Stimulated activated CD8-positive, alpha-beta memory T cell treated with anti-CD3 and anti-CD28 coated beads, Interleukin-15, amount 100 ng/mL, for 24 hours (primary cell): Measurements from ENCODE around the gene SMYD3.

Experiments
- DNase-seq: peaks from one replicate; pipeline ENCODE4 v3.0.0-alpha.2; 2020; ENCODE audit warnings: low read depth

The SMYD3 gene

GRCh38 chr1:246306415-246307037 is 200.6 kb downstream of the SMYD3 start:
- DNase-seq: no peak

GRCh38 chr1:246304484-246305259 is 202.4 kb downstream of the SMYD3 start:
- DNase-seq: no peak

GRCh38 chr1:246302711-246303317 is 204.3 kb downstream of the SMYD3 start:
- no peak for DNase-seq

- DNase-seq: no peak
These were observed 204.8 kb downstream of the SMYD3 start for GRCh38 chr1:246302251-246302625.

- DNase-seq: no peak
These were observed 205.4 kb downstream of the SMYD3 start for GRCh38 chr1:246301553-246302250.

- DNase-seq: no peak
These were observed 206.2 kb downstream of the SMYD3 start for GRCh38 chr1:246300626-246301549.

- DNase-seq: no peak
These were observed 209.5 kb downstream of the SMYD3 start for GRCh38 chr1:246297279-246298265.

GRCh38 chr1:246295968-246296367 is 211.1 kb downstream of the SMYD3 start:
- no peak for DNase-seq

- no peak for DNase-seq
These were observed 211.7 kb downstream of the SMYD3 start for GRCh38 chr1:246295340-246295739.

GRCh38 chr1:246294263-246294662 is 212.8 kb downstream of the SMYD3 start:
- no peak for DNase-seq

GRCh38 chr1:246293366-246294121 is 213.5 kb downstream of the SMYD3 start:
- no peak for DNase-seq

GRCh38 chr1:246292571-246292970 is 214.5 kb downstream of the SMYD3 start:
- DNase-seq: no peak

- DNase-seq: no peak
These were observed 216.0 kb downstream of the SMYD3 start for GRCh38 chr1:246291127-246291526.

GRCh38 chr1:246283771-246284410 is 223.2 kb downstream of the SMYD3 start:
- DNase-seq: no peak

GRCh38 chr1:246281639-246282038 is 225.4 kb downstream of the SMYD3 start:
- no peak for DNase-seq

GRCh38 chr1:246281195-246281594 is 225.9 kb downstream of the SMYD3 start:
- no peak for DNase-seq

- no peak for DNase-seq
These were observed 226.5 kb downstream of the SMYD3 start for GRCh38 chr1:246280551-246280950.

- no peak for DNase-seq
These were observed 227.7 kb downstream of the SMYD3 start for GRCh38 chr1:246279402-246279801.

GRCh38 chr1:246278371-246278770 is 228.7 kb downstream of the SMYD3 start:
- DNase-seq: no peak
